ENCODE data around the gene FAM13B. TPM values are rescaled to one million over a fixed set of nuclear protein-coding genes. Genes with fewer than 3 reads are reported as not detected.
A peak's percentile ranks its signal among the peaks of the same experiment; 100 is the strongest.

The FAM13B gene
- total and polyA plus RNA-seq, 9 of the 15 experiments (the other 6 are each of a cell fraction or from before 2014, with no cell fraction given), result 2.3 to 21.6 (median 14.1) TPM

DNA sequence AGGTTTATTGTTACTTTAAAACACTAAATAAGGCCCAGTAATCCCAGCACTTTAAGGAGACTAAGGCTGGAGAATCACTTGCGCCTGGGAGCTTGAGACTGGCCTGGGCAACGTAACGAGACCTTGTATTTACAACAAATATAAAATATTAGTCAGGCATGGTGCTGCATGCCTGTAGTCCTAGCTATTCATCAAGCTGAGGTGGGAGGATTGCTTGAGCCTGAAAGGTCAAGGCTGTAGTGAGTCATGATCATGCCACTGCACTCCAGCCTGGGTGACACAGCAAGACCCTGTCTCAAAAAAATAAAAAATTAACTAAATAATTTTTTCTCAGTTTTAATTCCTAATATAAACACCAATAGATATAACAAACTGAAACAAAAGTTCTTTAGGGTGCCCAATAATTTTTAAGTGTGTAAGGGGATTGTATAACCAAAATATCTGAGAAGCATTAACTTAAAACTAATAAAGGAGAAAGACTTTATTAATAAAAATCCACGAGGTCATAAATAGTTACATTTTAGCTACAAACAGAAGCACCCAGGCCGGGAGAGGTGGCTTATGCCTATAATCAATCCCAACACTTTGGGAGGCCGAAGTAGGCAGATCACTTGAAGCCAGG, 32.7 kb downstream of the FAM13B start (continued):
- TF ChIP-seq, protein P1, sequence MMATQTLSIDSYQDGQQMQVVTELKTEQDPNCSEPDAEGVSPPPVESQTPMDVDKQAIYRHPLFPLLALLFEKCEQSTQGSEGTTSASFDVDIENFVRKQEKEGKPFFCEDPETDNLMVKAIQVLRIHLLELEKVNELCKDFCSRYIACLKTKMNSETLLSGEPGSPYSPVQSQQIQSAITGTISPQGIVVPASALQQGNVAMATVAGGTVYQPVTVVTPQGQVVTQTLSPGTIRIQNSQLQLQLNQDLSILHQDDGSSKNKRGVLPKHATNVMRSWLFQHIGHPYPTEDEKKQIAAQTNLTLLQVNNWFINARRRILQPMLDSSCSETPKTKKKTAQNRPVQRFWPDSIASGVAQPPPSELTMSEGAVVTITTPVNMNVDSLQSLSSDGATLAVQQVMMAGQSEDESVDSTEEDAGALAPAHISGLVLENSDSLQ (IDR thresholded peaks at IDR 0.05), result peak; percentile 75
- peak; percentile 57; the same call in 1 of the 2 replicates for TF ChIP-seq MYC (IDR thresholded peaks at IDR 0.05; ENCODE audit: low read depth, low read length)
- TF ChIP-seq MYC (CRISPR knock-in tag; IDR thresholded peaks at IDR 0.05; ENCODE audit: borderline replicate concordance, low read depth), result no peak
- TF ChIP-seq HOXB6 (CRISPR knock-in tag; IDR thresholded peaks at IDR 0.05; ENCODE audit: borderline replicate concordance), result no peak
- TF ChIP-seq, protein P2, sequence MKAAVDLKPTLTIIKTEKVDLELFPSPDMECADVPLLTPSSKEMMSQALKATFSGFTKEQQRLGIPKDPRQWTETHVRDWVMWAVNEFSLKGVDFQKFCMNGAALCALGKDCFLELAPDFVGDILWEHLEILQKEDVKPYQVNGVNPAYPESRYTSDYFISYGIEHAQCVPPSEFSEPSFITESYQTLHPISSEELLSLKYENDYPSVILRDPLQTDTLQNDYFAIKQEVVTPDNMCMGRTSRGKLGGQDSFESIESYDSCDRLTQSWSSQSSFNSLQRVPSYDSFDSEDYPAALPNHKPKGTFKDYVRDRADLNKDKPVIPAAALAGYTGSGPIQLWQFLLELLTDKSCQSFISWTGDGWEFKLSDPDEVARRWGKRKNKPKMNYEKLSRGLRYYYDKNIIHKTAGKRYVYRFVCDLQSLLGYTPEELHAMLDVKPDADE (conservative IDR thresholded peaks at IDR 0.05; ENCODE audit: control insufficient read depth, low read depth, low read length), result no peak
- no peak for TF ChIP-seq NR3C1 (CRISPR knock-in tag; IDR thresholded peaks at IDR 0.05)
- TF ChIP-seq NR4A1 (CRISPR knock-in tag; IDR thresholded peaks at IDR 0.05), result no peak
- no peak for TF ChIP-seq NR4A1 (tag; IDR thresholded peaks at IDR 0.05)
- TF ChIP-seq, protein P3, sequence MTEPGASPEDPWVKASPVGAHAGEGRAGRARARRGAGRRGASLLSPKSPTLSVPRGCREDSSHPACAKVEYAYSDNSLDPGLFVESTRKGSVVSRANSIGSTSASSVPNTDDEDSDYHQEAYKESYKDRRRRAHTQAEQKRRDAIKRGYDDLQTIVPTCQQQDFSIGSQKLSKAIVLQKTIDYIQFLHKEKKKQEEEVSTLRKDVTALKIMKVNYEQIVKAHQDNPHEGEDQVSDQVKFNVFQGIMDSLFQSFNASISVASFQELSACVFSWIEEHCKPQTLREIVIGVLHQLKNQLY (CRISPR knock-in tag; conservative IDR thresholded peaks at IDR 0.05), result no peak
- TF ChIP-seq, protein P4, sequence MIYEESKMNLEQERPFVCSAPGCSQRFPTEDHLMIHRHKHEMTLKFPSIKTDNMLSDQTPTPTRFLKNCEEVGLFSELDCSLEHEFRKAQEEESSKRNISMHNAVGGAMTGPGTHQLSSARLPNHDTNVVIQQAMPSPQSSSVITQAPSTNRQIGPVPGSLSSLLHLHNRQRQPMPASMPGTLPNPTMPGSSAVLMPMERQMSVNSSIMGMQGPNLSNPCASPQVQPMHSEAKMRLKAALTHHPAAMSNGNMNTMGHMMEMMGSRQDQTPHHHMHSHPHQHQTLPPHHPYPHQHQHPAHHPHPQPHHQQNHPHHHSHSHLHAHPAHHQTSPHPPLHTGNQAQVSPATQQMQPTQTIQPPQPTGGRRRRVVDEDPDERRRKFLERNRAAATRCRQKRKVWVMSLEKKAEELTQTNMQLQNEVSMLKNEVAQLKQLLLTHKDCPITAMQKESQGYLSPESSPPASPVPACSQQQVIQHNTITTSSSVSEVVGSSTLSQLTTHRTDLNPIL (CRISPR knock-in tag; IDR thresholded peaks at IDR 0.05), result no peak
- TF ChIP-seq, protein P5, sequence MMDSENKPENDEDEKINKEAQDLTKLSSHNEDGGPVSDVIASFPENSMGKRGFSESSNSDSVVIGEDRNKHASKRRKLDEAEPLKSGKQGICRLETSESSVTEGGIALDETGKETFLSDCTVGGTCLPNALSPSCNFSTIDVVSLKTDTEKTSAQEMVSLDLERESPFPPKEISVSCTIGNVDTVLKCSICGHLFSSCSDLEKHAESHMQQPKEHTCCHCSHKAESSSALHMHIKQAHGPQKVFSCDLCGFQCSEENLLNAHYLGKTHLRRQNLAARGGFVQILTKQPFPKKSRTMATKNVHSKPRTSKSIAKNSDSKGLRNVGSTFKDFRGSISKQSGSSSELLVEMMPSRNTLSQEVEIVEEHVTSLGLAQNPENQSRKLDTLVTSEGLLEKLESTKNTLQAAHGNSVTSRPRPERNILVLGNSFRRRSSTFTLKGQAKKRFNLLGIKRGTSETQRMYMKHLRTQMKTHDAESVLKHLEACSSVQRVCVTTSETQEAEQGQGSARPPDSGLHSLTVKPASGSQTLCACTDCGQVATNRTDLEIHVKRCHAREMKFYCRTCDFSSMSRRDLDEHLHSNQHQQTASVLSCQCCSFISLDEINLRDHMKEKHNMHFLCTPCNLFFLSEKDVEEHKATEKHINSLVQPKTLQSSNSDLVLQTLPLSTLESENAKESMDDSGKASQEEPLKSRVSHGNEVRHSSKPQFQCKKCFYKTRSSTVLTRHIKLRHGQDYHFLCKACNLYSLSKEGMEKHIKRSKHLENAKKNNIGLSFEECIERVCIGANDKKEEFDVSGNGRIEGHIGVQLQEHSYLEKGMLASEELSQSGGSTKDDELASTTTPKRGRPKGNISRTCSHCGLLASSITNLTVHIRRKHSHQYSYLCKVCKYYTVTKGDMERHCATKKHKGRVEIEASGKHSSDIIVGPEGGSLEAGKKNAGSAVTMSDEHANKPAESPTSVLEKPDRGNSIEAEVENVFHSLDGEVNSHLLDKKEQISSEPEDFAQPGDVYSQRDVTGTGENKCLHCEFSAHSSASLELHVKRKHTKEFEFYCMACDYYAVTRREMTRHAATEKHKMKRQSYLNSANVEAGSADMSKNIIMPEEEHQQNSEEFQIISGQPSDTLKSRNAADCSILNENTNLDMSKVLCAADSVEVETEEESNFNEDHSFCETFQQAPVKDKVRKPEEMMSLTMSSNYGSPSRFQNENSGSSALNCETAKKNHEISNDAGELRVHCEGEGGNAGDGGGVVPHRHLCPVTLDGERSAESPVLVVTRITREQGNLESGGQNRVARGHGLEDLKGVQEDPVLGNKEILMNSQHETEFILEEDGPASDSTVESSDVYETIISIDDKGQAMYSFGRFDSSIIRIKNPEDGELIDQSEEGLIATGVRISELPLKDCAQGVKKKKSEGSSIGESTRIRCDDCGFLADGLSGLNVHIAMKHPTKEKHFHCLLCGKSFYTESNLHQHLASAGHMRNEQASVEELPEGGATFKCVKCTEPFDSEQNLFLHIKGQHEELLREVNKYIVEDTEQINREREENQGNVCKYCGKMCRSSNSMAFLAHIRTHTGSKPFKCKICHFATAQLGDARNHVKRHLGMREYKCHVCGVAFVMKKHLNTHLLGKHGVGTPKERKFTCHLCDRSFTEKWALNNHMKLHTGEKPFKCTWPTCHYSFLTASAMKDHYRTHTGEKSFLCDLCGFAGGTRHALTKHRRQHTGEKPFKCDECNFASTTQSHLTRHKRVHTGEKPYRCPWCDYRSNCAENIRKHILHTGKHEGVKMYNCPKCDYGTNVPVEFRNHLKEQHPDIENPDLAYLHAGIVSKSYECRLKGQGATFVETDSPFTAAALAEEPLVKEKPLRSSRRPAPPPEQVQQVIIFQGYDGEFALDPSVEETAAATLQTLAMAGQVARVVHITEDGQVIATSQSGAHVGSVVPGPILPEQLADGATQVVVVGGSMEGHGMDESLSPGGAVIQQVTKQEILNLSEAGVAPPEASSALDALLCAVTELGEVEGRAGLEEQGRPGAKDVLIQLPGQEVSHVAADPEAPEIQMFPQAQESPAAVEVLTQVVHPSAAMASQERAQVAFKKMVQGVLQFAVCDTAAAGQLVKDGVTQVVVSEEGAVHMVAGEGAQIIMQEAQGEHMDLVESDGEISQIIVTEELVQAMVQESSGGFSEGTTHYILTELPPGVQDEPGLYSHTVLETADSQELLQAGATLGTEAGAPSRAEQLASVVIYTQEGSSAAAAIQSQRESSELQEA (IDR thresholded peaks at IDR 0.05; ENCODE audit: low read depth), result no peak
- TF ChIP-seq CBX1 (IDR thresholded peaks at IDR 0.05; ENCODE audit: low read depth), result no peak
- peak; percentile 56; the same call in 1 of the 2 replicates for TF ChIP-seq MAFF (IDR thresholded peaks at IDR 0.05; ENCODE audit: low read length)
